Muscle of arm (tissue), 12 donors: ENCODE results near the gene KLC3. TPM values are rescaled to one million over a fixed set of nuclear protein-coding genes. Genes with fewer than 3 reads are reported as not detected.
"Not testable (repeated sequence)": the region's sequence is repeated elsewhere in the genome, so short reads cannot be mapped to it uniquely, and the experiment has no call there.

Experiments
- DNase-seq: peaks from one replicate; pipeline ENCODE4 v3.0.0-alpha.2; 2013
- polyA plus RNA-seq, 12 donors: library from polyadenylated mRNA; unstranded; fragments of 120-200 nt; gene quantifications; one replicate each; pipeline ENCODE4 v1.2.1, GENCODE V29; 2013; ENCODE audit not compliant: insufficient read length in 12 of 12

KLC3 gene
- polyA plus RNA-seq, 12 donors = 0.12 to 23.1 (median 0.25) TPM; not detected in 3

GRCh38 chr19:45314708-45315245, 25.8 kb upstream of the KLC3 start:
- DNase-seq = no peak

GRCh38 chr19:45315304-45315703, 25.2 kb upstream of the KLC3 start:
- no peak for DNase-seq

- no peak for DNase-seq
Observed at GRCh38 chr19:45320997-45321775, 19.4 kb upstream of the KLC3 start.

GRCh38 chr19:45321848-45322247, 18.7 kb upstream of the KLC3 start:
- DNase-seq = no peak

- no peak for DNase-seq
Observed at GRCh38 chr19:45322311-45322710, 18.2 kb upstream of the KLC3 start.

GRCh38 chr19:45322744-45323281, 17.7 kb upstream of the KLC3 start, which contains the start of gene CKM:
Gene CKM, minus strand, starts transcription at chr19:45322875. Its CDS starts 3,162 bp downstream, at chr19:45319713.
- DNase-seq = no peak

GRCh38 chr19:45323671-45324081, 16.9 kb upstream of the KLC3 start:
- DNase-seq = no peak

GRCh38 chr19:45324349-45324907, 16.1 kb upstream of the KLC3 start:
- no peak for DNase-seq

GRCh38 chr19:45327404-45328143, 13.0 kb upstream of the KLC3 start:
- no peak for DNase-seq

- DNase-seq = no peak
Observed at GRCh38 chr19:45331411-45331810, 9.1 kb upstream of the KLC3 start.

GRCh38 chr19:45333609-45334303, 6.8 kb upstream of the KLC3 start:
- DNase-seq = no peak

- DNase-seq = not testable (repeated sequence)
Observed at GRCh38 chr19:45334881-45335280, 5.7 kb upstream of the KLC3 start.

- no peak for DNase-seq
Observed at GRCh38 chr19:45336696-45337251, 3.8 kb upstream of the KLC3 start.

GRCh38 chr19:45339629-45340028, 921 bp upstream of the KLC3 start:
- no peak for DNase-seq

GRCh38 chr19:45340899-45341453, 426 bp downstream of the KLC3 start:
- DNase-seq = no peak

GRCh38 chr19:45342911-45343310, 2.4 kb downstream of the KLC3 start:
- no peak for DNase-seq

GRCh38 chr19:45344621-45345505, 4.3 kb downstream of the KLC3 start:
- no peak for DNase-seq

- DNase-seq = no peak
Observed at GRCh38 chr19:45345506-45345860, 4.9 kb downstream of the KLC3 start.

GRCh38 chr19:45346449-45346848, 5.9 kb downstream of the KLC3 start:
- no peak for DNase-seq
